Transverse colon (tissue), 3 donors: ENCODE data around the gene JARID2.

Experiments used
- CTCF ChIP-seq, 5 experiments: fragments of 200-600 bp in 3 of 5; fragments of 450-650 bp in 2 of 5; sonication (generic) in 3 of 5; IDR thresholded peaks; 1 replicate in 2 of 5; 2 replicates in 3 of 5; pipeline ENCODE4 v1.5.1; 2016 to 2017; ENCODE audit warnings: antibody characterized with exemption in 5 of 5, inconsistent platforms in 3 of 5, mild to moderate bottlenecking in 2 of 5, moderate library complexity in 1 of 5
- EP300 ChIP-seq: sonication (generic); formaldehyde crosslinking; IDR thresholded peaks from one replicate; pipeline ENCODE4 v1.6.1; 2017; ENCODE audit warnings: antibody characterized with exemption, low read depth
- POLR2A ChIP-seq: fragments of 450-650 bp; IDR thresholded peaks from one replicate; pipeline ENCODE4 v1.6.1; 2016; ENCODE audit warnings: antibody characterized with exemption, mild to moderate bottlenecking, moderate library complexity

DNA sequence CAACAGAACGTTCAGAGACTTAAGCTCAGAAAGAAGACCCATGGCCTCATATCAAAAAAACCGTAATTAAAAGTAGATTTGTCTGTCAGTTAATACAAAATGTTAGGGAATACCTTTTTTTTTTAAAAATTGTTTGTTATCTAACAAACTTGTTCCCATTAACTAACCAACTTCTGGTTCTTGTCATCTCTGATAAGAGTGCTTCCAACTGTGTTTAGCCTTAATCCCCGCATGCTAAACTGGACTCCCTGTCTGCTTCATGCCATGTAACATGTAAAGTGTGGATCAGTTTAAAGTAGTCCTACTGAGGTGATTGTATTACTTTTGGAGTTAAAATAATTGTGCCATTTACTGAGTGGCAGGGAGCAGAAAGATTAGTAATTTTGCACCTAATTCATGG, 6.3 kb downstream of the JARID2 start:
- TF ChIP-seq CTCF (IDR thresholded peaks at IDR 0.05): no peak
- no peak for TF ChIP-seq POLR2A
- no peak for TF ChIP-seq EP300
